GM21717 (cell line): ENCODE results near the gene URM1.
A peak's percentile ranks its signal among the peaks of the same experiment; 100 is the strongest.
"Not testable (repeated sequence)": the region's sequence is repeated elsewhere in the genome, so short reads cannot be mapped to it uniquely, and the experiment has no call there.

ENCODE experiments used
- ATAC-seq: cut with Tn5 transposase; IDR thresholded peaks from one replicate; pipeline ENCODE4 v1.9.1; 2021; ENCODE audit warnings: mild to moderate bottlenecking, moderate library complexity; ENCODE audit not compliant: unreplicated experiment

The URM1 gene

GRCh38 chr9:128405780-128406171 lies 34.6 kb downstream of the URM1 start:
- no peak for ATAC-seq

- ATAC-seq: no peak
These were observed 35.7 kb downstream of the URM1 start for GRCh38 chr9:128406848-128407391.

- no peak for ATAC-seq
These were observed 37.8 kb downstream of the URM1 start for GRCh38 chr9:128408963-128409431.

- no peak for ATAC-seq
These were observed 38.3 kb downstream of the URM1 start for GRCh38 chr9:128409450-128409849.

GRCh38 chr9:128409978-128410377 lies 38.8 kb downstream of the URM1 start:
- no peak for ATAC-seq

GRCh38 chr9:128411364-128412119 lies 40.4 kb downstream of the URM1 start:
- ATAC-seq: no peak

- ATAC-seq: no peak
These were observed 41.1 kb downstream of the URM1 start for GRCh38 chr9:128412120-128412790.

- ATAC-seq: not testable (repeated sequence)
These were observed 42.6 kb downstream of the URM1 start for GRCh38 chr9:128413728-128414127.

- ATAC-seq: no peak
These were observed 43.3 kb downstream of the URM1 start for GRCh38 chr9:128414461-128414860.

- no peak for ATAC-seq
These were observed 44.1 kb downstream of the URM1 start for GRCh38 chr9:128415281-128415680.

GRCh38 chr9:128416014-128416413 lies 44.8 kb downstream of the URM1 start:
- ATAC-seq: no peak

- ATAC-seq: no peak
These were observed 45.4 kb downstream of the URM1 start for GRCh38 chr9:128416432-128417019.

- no peak for ATAC-seq
These were observed 48.1 kb downstream of the URM1 start for GRCh38 chr9:128419061-128419925.

- peak; percentile 74 for ATAC-seq
These were observed 49.0 kb downstream of the URM1 start for GRCh38 chr9:128420060-128420650.

- ATAC-seq: peak; percentile 53
These were observed 49.7 kb downstream of the URM1 start, which contains the start of gene CERCAM for GRCh38 chr9:128420651-128421481. Gene CERCAM (plus strand): TSS chr9:128420857. CDS start chr9:128420878, 21 bp downstream.

GRCh38 chr9:128421482-128421996 lies 50.4 kb downstream of the URM1 start:
- no peak for ATAC-seq

GRCh38 chr9:128422022-128422782 lies 51.0 kb downstream of the URM1 start:
- ATAC-seq: not testable (repeated sequence)

- ATAC-seq: no peak
These were observed 51.6 kb downstream of the URM1 start for GRCh38 chr9:128422783-128423150.
